SK-N-SH treated with all-trans-retinoic acid at 6 μM for 48 hours (cell line): ENCODE data around the gene DNAH2.

ENCODE experiments used
- ARNTL ChIP-seq: fragments of 450-650 bp; formaldehyde crosslinking; IDR thresholded peaks from 2 replicates; pipeline ENCODE4 v1.5.0; 2020; ENCODE audit warnings: low read depth, mild to moderate bottlenecking, moderate library complexity, borderline replicate concordance
- CREB5 ChIP-seq: fragments of 250-450 bp; sonication (Bioruptor Pico); IDR thresholded peaks from 2 replicates; pipeline ENCODE4 v1.5.1; 2020; ENCODE audit warnings: low read depth, mild to moderate bottlenecking, moderate library complexity
- CSDC2 ChIP-seq: fragments of 250-450 bp; sonication (Bioruptor Pico); IDR thresholded peaks from 2 replicates; pipeline ENCODE4 v1.5.0; 2020; ENCODE audit warnings: mild to moderate bottlenecking, moderate library complexity
- CSRNP3 ChIP-seq: fragments of 250-450 bp; sonication (Bioruptor Pico); IDR thresholded peaks from 2 replicates; pipeline ENCODE4 v1.5.1; 2021; ENCODE audit warnings: mild to moderate bottlenecking, moderate library complexity
- GLIS3 ChIP-seq: fragments of 250-450 bp; sonication (Bioruptor Pico); IDR thresholded peaks from 2 replicates; pipeline ENCODE4 v1.5.0; 2020; ENCODE audit warnings: mild to moderate bottlenecking, moderate library complexity
- RARB ChIP-seq: fragments of 250-450 bp; sonication (Bioruptor Pico); IDR thresholded peaks from 2 replicates; pipeline ENCODE4 v1.8.0; 2021; ENCODE audit warnings: mild to moderate bottlenecking, moderate library complexity
- TOX ChIP-seq: fragments of 250-450 bp; sonication (Bioruptor Pico); IDR thresholded peaks from 2 replicates; pipeline ENCODE4 v1.8.0; 2021; ENCODE audit warnings: mild to moderate bottlenecking, moderate library complexity, borderline replicate concordance
- TSHZ2 ChIP-seq: fragments of 250-450 bp; sonication (Bioruptor Pico); IDR thresholded peaks from 2 replicates; pipeline ENCODE4 v1.5.0; 2020; ENCODE audit warnings: mild to moderate bottlenecking, moderate library complexity
- ZC3H10 ChIP-seq: fragments of 250-450 bp; sonication (Bioruptor Pico); IDR thresholded peaks from 2 replicates; pipeline ENCODE4 v1.5.1; 2021; ENCODE audit warnings: mild to moderate bottlenecking, moderate library complexity
- ZFP3 ChIP-seq: fragments of 250-450 bp; sonication (Bioruptor Pico); IDR thresholded peaks from 2 replicates; pipeline ENCODE4 v1.5.0; 2020; ENCODE audit warnings: mild to moderate bottlenecking, moderate library complexity
- ZFP30 ChIP-seq: fragments of 450-650 bp; formaldehyde crosslinking; IDR thresholded peaks from 2 replicates; pipeline ENCODE4 v1.5.0; 2022; ENCODE audit warnings: mild to moderate bottlenecking, moderate library complexity
- ZNF70 ChIP-seq: fragments of 450-650 bp; formaldehyde crosslinking; IDR thresholded peaks from 2 replicates; pipeline ENCODE4 v1.5.0; 2020; ENCODE audit warnings: mild to moderate bottlenecking, moderate library complexity
- TF ChIP-seq, protein P1 (sequence below): fragments of 250-450 bp; sonication (Bioruptor Pico); IDR thresholded peaks from 2 replicates; pipeline ENCODE4 v1.8.0; 2020; ENCODE audit warnings: mild to moderate bottlenecking, moderate library complexity, borderline replicate concordance

- TF ChIP-seq ZFP3 (no peak), ZNF70 (CRISPR knock-in tag) (no peak), ARNTL (CRISPR knock-in tag) (no peak), RARB (CRISPR knock-in tag) (no peak), CSDC2 (CRISPR knock-in tag) (no peak), CREB5 (CRISPR knock-in tag) (no peak), TSHZ2 (CRISPR knock-in tag) (no peak), ZC3H10 (CRISPR knock-in tag) (no peak), GLIS3 (no peak), TOX (CRISPR knock-in tag) (no peak), ZFP30 (CRISPR knock-in tag) (no peak), CSRNP3 (CRISPR knock-in tag) (no peak)
- TF ChIP-seq, protein P1, sequence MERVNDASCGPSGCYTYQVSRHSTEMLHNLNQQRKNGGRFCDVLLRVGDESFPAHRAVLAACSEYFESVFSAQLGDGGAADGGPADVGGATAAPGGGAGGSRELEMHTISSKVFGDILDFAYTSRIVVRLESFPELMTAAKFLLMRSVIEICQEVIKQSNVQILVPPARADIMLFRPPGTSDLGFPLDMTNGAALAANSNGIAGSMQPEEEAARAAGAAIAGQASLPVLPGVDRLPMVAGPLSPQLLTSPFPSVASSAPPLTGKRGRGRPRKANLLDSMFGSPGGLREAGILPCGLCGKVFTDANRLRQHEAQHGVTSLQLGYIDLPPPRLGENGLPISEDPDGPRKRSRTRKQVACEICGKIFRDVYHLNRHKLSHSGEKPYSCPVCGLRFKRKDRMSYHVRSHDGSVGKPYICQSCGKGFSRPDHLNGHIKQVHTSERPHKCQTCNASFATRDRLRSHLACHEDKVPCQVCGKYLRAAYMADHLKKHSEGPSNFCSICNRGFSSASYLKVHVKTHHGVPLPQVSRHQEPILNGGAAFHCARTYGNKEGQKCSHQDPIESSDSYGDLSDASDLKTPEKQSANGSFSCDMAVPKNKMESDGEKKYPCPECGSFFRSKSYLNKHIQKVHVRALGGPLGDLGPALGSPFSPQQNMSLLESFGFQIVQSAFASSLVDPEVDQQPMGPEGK (CRISPR knock-in tag): no peak
Observed at GRCh38 chr17:7850701-7851437, 133.3 kb downstream of the DNAH2 start.
